Left ventricle myocardium superior (tissue), 1 donor: ENCODE data around the gene SPRYD4. TPM values are rescaled to one million over a fixed set of nuclear protein-coding genes. Genes with fewer than 3 reads are reported as not detected.
"Not testable (repeated sequence)": the region's sequence is repeated elsewhere in the genome, so short reads cannot be mapped to it uniquely, and the experiment has no call there.

Source experiments
- ATAC-seq: fragments of 200-7000 bp; cut with Tn5 transposase; one replicate; pipeline ENCODE4 v1.9.1; 2020; ENCODE audit warnings: mild to moderate bottlenecking, moderate library complexity
- DNase-seq: peaks from one replicate; pipeline ENCODE4 v3.0.0-alpha.2; 2020
- intact Hi-C: fragments of 100-400 bp; cut with micrococcal nuclease; formaldehyde crosslinking; loops from one replicate; pipeline ENCODE4 v1.11.0; 2022
- long read RNA-seq: library from polyadenylated mRNA; unstranded; transcript quantifications from one replicate; pipeline ENCODE4 v2.0.0, GENCODE V29; 2021
- total RNA-seq: library from RNA; stranded (reverse); fragmentation: NEBNext Ultra II Directional; extraction: Animal tissue kit (Norgen Biotek cat#: 25700); gene quantifications from one replicate; pipeline ENCODE4 v1.2.1, GENCODE V29; 2021
- donor health status: DM: no; HTN: yes; CAD: no; lungs with severe emphysema.

SPRYD4 gene
- total RNA-seq: 3.1 TPM
- long read RNA-seq, full-length matches to known transcripts: 16 of 18 reads
- long read RNA-seq, partial matches to known transcripts: 0 of 18 reads
- long read RNA-seq, other reads (novel, unspliced or antisense): 2 of 18 reads

GRCh38 chr12:56468216-56469006, at the start of gene SPRYD4:
TSS of gene SPRYD4 (plus strand) at chr12:56468578. CDS start at chr12:56468592, 14 bp downstream.
- DNase-seq (peak; percentile 96), ATAC-seq (peak; percentile 98)
- intact Hi-C loops: loop anchor here (10.0 kb wide), 1 partner anchor 274 kb away; no protein-coding TSS in a partner anchor

GRCh38 chr12:56420411-56420810, 48.0 kb upstream of the SPRYD4 start:
- ATAC-seq (no peak), DNase-seq (no peak)
- intact Hi-C loops: no loop called here

GRCh38 chr12:56425193-56425592, 43.2 kb upstream of the SPRYD4 start:
- no peak for ATAC-seq
- no peak for DNase-seq
- intact Hi-C loops: no loop called here

GRCh38 chr12:56425940-56426438, 42.4 kb upstream of the SPRYD4 start:
- intact Hi-C loops: no loop called here
- ATAC-seq (no peak), DNase-seq (no peak)

- ATAC-seq: no peak
- DNase-seq: no peak
- intact Hi-C loops: no loop called here
Observed at GRCh38 chr12:56431288-56431687, 37.1 kb upstream of the SPRYD4 start.

- ATAC-seq: no peak
- DNase-seq: no peak
- intact Hi-C loops: no loop called here
Observed at GRCh38 chr12:56431850-56432249, 36.5 kb upstream of the SPRYD4 start.

- DNase-seq (no peak), ATAC-seq (no peak)
- intact Hi-C loops: no loop called here
Observed at GRCh38 chr12:56434828-56435227, 33.5 kb upstream of the SPRYD4 start.

- intact Hi-C loops: no loop called here
- no peak for DNase-seq
- ATAC-seq: no peak
Observed at GRCh38 chr12:56437430-56438176, 30.8 kb upstream of the SPRYD4 start.

- intact Hi-C loops, ATAC-seq, DNase-seq: not testable (repeated sequence)
Observed at GRCh38 chr12:56443208-56443607, 25.2 kb upstream of the SPRYD4 start.

GRCh38 chr12:56448860-56449621, 19.3 kb upstream of the SPRYD4 start, which contains the start of gene TIMELESS:
TSS of gene TIMELESS (minus strand) at chr12:56449426. CDS start at chr12:56434170, 15,256 bp downstream.
- ATAC-seq (peak; percentile 99), DNase-seq (peak; percentile 91)
- intact Hi-C loops: no loop called here

GRCh38 chr12:56449622-56449984, 18.8 kb upstream of the SPRYD4 start:
- DNase-seq (no peak), ATAC-seq (peak; percentile 1)
- intact Hi-C loops: no loop called here

- ATAC-seq: no peak
- no peak for DNase-seq
- intact Hi-C loops: no loop called here
Observed at GRCh38 chr12:56450241-56450640, 18.1 kb upstream of the SPRYD4 start.

GRCh38 chr12:56451147-56451546, 17.2 kb upstream of the SPRYD4 start:
- no peak for DNase-seq
- no peak for ATAC-seq
- intact Hi-C loops: no loop called here

- ATAC-seq: no peak
- intact Hi-C loops: no loop called here
- DNase-seq: no peak
Observed at GRCh38 chr12:56454557-56454956, 13.8 kb upstream of the SPRYD4 start, which contains the start of gene MIP. TSS of gene MIP (minus strand) at chr12:56454657. CDS start at chr12:56454613, 44 bp downstream.

GRCh38 chr12:56457817-56458216, 10.6 kb upstream of the SPRYD4 start:
- no peak for ATAC-seq
- intact Hi-C loops: no loop called here
- DNase-seq: no peak

- intact Hi-C loops: loop anchor here (10.0 kb wide), 1 partner anchor 267 kb away; no protein-coding TSS in a partner anchor
- no peak for DNase-seq
- ATAC-seq: no peak
Observed at GRCh38 chr12:56461235-56462159, 6.9 kb upstream of the SPRYD4 start.

GRCh38 chr12:56462565-56462964, 5.8 kb upstream of the SPRYD4 start:
- ATAC-seq: no peak
- intact Hi-C loops: loop anchor here (10.0 kb wide), 1 partner anchor 268 kb away; no protein-coding TSS in a partner anchor
- DNase-seq: no peak
